GM19099 (cell line): Measurements from ENCODE around the gene PDE4D.

Experiments used
- POLR2A ChIP-seq: IDR thresholded peaks from 3 replicates; pipeline ENCODE4 v1.6.1; 2011; ENCODE audit warnings: low read depth; ENCODE audit not compliant: insufficient read length; ENCODE audit errors: extremely low read depth

The PDE4D gene

DNA sequence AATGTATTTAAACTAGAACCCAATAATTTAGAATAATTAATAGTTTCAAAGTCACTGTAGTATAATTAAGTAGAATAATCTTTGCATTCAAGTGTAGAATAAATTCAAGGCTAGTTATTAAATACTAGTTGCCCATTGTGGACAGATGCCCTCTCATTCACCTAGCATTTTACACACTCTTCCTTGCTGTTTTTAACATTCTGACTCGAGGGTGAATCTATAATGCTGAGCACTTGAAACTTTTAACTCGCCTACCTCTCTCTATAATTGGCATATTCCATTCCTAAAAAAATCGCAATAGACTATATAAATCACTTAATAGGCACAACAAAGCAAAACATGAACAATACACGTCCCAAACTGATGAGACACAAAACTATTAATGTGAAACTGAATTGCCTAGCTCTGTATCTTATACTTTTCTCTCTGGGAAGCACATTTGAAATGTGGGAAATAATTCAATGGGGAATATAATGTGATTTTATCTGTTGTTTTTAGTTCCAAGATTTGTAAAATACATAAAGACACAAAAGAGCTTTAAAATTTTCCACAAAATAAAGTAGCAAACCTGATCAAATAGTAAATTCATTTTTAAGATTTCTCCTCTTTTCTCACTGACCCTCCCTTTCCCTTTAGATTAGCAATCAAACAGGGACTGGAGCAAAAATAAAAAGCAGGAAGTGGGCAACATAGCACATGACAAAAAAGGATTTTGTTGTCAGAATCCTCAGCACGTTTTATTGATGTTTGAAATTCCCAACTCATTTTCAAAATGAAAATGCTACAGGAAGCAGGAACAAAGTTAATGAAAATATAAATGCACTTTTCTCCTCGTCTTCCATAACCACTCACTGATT lies 295.6 kb downstream of the PDE4D start:
- no peak for TF ChIP-seq POLR2A

DNA sequence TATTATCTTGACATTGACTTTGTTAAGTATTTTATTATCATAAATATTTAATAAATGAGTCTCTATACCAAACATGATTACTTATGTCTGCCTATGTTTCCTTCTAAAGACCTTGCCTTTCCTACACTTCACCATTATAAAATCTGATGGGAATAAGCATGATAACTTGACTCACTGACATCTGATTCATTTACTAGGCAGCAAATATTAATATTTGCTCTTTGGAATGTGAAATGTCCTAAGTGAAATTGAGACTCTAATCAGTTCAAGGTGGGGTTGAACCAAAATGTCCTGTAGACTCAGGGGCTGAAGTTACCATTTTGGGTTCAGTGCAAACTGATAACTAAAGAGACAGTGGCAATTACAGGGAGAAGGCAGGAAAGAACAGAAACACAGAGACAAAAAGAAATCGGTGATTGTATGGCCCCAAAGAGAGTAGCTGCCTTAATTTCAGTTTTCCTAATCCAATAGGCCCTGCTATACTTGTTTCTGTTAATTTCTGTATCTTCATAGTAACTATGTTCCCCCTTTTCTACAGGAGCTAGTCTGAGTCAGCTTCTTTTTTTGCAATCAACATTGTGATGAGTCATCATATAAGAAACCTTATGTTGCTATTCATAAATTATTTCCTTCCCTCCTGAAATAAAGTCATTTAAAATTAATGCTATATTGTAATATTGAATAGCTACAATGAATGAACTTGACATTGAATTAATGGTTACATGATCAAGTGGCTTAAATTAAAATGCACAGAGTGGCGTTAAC lies 296.8 kb downstream of the PDE4D start:
- no peak for TF ChIP-seq POLR2A

DNA sequence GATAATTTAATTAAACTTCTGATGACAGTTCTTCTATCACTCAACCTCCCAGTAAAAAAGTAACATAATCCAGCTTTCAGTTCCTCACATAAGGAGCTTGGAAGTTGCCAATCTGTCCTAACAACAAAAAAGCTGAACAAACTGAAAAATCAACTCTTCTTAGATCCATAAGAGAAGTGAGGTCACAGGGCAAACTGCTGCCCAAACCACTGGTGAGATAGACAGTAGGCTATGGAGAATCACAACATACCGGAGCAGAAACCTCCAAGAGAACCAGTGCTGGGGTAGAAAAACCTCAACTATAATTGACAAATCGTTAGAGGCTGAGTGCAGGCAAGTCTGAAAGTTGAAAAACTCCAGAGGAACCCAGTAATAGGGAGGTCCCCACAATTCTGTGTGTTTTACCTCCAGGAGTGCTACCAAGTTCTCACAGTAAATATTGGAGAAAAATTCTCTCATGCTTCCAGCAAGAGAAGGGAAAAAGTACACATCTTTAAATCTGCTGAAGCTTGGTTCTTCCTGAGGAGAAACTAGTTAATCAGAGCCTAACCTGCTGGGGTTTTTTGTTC lies 300.0 kb downstream of the PDE4D start:
- TF ChIP-seq POLR2A, result no peak

DNA sequence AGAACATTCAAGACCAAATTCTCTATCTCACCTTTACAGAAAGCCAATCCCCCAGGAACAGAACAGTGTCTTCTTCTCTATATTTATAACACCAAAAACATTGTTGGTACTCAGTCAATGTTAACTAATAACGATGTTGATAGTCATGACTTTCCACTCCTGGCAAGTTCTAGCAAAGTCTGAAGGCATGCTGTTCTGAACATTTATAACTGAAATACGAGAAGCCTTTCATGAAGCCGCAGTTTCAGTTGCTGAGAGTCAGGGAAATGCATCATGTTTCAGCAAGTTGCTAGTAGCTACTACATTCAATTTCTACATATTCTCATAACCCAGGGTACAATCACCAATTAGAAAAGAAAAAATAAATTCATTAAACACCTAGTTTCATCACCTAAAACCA lies 301.4 kb downstream of the PDE4D start:
- TF ChIP-seq POLR2A, result no peak

DNA sequence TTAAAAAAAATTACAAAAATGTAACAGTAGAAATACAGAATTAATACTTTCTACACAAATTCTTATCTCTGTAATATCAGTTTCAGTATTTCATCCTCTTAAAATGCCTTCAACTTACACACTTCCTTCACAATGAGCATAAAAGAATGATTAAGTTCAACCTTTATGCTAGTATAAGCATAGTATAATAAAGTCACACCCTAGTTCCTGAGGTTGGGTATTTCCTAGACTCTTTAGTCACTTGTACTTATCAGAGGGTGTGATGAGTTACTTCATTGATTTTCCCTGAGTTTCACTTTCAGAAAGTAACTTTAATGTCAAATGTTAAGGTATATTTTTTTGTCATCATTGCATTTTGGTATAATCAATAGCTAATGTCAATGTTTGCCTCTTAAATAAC lies 302.4 kb downstream of the PDE4D start:
- no peak for TF ChIP-seq POLR2A

DNA sequence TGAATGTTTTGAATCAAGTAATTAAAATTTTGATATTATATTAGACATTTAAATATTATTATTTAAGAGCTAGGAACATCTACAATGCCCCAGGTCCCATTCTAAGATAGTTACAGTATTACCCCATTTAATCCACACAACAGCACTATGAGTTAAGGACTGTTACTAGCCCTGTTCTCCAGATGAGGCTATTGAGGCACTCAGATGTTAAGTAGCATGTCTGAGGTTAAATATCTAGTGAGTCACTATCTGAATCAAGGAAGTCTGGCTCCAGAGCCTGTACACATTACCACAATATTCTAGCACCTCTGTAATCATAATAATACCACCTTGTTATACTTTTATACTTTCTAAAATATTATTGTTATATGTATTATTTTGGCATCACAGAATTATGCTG lies 304.6 kb downstream of the PDE4D start:
- TF ChIP-seq POLR2A, result no peak

DNA sequence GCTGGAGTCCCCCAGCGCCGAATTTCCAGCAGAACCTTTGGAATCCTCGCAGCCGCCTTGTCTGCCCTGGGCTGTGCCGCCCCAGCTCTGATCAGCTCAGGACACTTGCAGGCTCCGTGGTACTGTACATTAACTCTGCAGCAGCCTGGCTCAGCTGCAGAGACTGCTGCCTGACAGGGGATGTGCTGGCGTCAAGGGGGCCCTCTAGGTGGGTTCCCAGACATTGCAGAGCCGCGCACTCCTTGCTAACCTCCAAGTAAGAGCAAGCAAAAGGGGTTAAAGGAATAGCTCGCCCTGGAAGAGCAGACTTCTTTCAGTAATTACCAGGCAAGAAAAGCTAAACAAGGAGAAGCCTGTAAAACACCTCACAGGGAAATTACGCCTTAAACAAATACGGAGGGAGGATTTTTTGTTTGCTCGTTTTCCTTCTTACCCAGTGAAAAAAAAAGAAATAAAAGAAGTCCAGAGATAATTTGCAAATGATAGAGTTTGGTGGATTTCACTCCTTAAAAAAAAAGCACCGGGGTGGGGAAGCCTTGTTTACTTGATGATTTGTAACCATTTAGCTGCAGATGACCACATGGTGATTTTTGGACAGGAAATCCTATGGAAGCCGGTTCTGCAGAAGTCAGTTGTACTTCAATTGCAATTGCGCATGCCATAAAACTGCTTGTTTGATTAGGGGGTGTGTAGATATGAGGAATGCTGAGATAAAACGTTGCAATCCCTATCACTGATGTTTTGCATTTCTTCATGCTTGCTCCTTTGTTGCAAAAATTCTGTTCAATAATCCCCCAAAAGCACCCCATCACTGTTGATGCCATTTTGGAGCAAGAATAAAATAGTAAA lies 305.8 kb downstream of the PDE4D start:
- TF ChIP-seq POLR2A, result no peak

DNA sequence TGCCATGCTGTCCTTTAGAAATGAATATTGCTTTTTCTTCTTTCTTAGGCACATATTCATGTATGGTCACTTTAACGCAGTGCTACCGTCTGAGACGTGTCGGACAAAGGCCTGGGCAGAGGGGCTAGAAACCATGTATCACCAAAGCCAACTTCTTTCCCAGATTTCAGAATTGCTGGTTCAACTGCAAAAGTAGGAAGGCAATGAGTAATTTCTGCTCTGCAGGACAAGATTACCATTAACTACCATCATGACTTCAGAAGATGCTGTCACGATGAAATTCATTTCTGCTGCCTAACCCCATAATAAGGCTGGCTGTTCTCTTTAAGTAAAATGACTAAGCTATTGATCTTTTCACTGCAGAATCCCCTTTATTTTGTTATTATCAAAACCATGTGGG lies 306.7 kb downstream of the PDE4D start:
- no peak for TF ChIP-seq POLR2A

DNA sequence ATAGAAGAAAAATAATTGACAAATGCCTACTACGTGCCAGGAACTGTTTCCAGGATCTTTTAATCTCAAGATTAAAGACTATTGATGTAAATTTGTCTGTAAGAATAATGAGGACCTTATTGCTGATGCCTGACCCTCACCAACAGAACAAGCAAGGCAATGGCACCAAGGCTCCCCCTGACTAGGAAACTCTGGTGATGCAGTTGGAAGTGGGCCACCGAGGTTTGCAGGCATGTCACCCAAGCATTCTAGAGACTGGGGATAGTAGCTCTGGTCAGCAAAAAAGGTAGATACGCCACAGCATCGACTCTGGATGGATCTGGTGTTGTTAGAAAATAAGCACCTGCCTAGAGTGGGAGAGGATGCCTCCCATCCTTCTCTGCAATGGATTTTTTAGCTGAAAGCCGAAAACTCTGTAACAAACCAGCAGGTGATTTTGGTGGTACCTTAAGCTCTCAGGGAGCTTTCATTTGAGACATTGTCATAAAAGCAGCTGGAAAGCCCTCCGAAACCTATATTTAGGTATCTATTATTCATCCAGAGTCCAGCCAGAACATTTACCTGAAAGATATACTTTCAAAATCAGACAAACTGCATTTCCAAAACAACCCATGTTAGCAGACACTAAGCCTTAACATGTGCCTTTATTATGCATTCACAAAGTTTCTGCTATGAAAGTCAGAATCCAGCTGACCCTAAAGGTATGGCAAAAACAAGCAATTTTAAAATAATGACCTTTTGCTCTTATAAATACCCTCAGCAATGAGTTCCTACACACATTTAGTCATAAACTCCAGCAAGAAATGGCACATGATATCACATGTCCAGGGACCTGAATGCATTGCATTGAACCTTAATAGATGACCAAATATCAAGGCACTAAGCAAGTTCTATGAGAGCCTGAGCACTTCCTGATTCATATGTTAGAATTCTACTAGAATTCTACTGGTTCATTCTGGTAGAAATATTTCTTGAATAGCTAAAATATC lies 308.4 kb downstream of the PDE4D start:
- TF ChIP-seq POLR2A, result no peak

DNA sequence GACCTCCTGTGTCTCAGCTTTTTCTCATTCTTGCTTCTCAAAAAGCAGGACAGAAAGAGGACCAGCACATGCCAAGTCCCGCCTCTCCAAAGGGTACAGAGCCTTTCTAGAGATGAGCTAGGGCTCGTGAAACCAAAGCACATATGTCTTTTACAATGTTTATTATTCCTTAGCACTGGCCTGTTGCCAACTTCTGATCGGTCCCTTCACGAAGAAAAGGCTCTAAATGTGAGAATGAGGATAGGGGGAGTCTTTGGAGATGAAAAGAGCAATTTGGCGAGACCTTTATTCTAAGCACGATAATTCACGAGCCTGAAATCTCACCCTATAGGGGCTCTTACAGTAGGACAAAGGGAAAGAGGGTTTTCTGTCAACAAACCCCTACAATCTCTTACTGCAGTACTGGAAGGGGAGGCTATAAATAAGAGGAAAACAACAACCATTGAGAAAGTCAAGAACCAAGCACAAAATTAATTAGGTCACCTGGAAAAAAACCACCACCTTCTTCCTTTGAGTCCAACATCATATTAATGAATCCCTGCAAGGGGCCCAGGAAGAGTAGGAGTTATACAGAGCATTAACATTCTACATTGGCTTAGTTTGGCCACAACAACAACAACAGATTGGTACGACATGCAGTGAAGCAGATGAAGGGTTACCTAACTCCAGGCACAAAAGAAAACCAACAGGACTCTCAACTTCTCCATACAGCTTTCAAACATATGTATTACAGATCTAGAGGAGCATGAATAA lies 309.5 kb downstream of the PDE4D start:
- no peak for TF ChIP-seq POLR2A

DNA sequence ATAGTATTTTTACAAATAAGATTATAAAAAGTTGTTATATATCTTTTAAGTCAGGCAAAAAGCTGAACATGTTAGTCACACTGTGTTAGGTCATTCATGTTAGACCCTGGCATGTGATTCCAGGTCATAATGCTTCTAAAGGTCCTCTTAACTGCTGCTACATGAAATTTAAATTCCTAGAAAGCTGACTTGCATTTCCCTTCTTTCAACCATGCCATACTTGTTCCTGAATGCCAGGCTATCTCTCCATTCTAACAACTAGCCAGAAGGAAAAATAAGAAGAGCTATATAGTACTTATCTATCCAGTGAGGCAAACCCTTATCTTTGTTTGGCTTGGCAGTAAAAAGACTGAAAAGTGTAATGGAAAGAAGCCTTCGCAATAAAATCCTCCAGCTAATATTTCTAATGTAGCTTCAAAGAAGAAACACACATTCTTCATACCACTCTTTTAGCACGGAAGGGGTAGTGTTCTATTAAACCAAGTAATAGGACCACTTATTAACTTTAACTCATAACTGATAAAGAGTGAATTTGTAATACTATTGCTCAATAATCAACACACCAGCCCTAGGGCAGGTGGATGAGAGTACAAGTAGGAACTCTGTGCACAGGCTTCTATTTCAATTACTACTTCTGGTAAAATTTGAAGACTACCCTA lies 310.2 kb downstream of the PDE4D start:
- no peak for TF ChIP-seq POLR2A

DNA sequence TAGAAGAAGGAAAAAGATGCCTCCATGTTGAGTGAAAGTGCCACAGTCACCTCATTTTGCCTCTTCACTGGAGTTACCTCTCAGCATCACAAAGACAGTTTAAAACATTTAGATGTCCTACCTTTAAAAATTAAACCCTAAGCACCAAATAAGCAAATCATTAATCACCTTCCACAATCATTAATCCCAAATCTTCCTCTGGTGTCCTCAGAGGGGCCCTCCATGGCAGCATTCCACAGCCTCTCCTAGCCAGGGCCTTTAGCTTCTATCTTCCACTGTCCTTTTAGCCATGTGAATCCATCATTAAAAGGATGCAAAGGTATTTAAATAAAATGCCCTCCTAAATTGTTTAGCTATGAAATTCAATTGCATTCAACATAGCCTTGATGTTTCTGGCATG lies 310.8 kb downstream of the PDE4D start:
- TF ChIP-seq POLR2A, result no peak

DNA sequence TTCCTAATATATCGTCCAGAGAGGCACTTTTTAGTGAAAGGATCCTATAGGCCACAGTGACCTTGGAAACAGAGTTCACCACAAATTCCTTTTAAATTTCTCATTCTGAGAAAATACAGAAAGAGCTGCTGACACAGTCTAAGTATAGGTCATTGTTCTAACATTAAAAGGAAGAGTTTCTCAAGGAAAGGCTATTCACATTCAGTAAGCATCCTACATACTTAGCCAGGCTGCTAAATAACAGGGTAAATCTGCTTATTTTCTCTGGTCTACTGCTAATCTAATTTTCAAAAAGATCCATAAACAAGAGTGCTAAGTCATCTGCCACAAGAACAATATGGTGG lies 313.7 kb downstream of the PDE4D start:
- TF ChIP-seq POLR2A, result no peak
